SK-N-SH (cell line): Measurements from ENCODE around the gene PPP1R12B.

ENCODE experiments used
- EP300 ChIP-seq, 2 experiments: IDR thresholded peaks; 2 replicates each; pipeline versions ENCODE4 v1.4.0 to v1.6.1; 2012; ENCODE audit warnings: borderline replicate concordance in 1 of 2, low read depth in 1 of 2, low read length in 1 of 2
- EZH2phosphoT487 ChIP-seq: fragments of 200-600 bp; sonication (generic); IDR thresholded peaks from 2 replicates; pipeline ENCODE4 v1.6.1; 2017; ENCODE audit warnings: low read depth, mixed run types, mild to moderate bottlenecking, antibody characterized with exemption, moderate library complexity, borderline replicate concordance
- GABPA ChIP-seq: IDR thresholded peaks from 2 replicates; pipeline ENCODE4 v1.4.0; 2012; ENCODE audit warnings: low read depth, mild to moderate bottlenecking
- JUND ChIP-seq: IDR thresholded peaks from 2 replicates; pipeline ENCODE4 v1.4.0; 2012
- NRF1 ChIP-seq: IDR thresholded peaks from 2 replicates; pipeline ENCODE4 v1.6.1; 2012; ENCODE audit warnings: low read depth, mild to moderate bottlenecking, low read length
- RCOR1 ChIP-seq: fragments of 150-350 bp; IDR thresholded peaks from 2 replicates; pipeline ENCODE4 v1.6.1; 2017; ENCODE audit warnings: antibody characterized with exemption, low read length
- TAF1 ChIP-seq: IDR thresholded peaks from 2 replicates; pipeline ENCODE4 v1.6.1; 2012; ENCODE audit warnings: low read depth, mild to moderate bottlenecking, low read length, moderate library complexity, borderline replicate concordance
- YY1 ChIP-seq: IDR thresholded peaks from 2 replicates; pipeline ENCODE4 v1.4.0; 2012; ENCODE audit warnings: low read depth, mild to moderate bottlenecking
- TF ChIP-seq, protein P1 (sequence below): fragments of 200-600 bp; sonication (generic); IDR thresholded peaks from 2 replicates; pipeline ENCODE4 v1.6.1; 2017; ENCODE audit warnings: antibody characterized with exemption, mild to moderate bottlenecking, moderate library complexity
- TF ChIP-seq, protein P2 (sequence below): IDR thresholded peaks from 2 replicates; pipeline ENCODE4 v1.4.0; 2012; ENCODE audit warnings: low read depth, borderline replicate concordance
- TF ChIP-seq, protein P3 (sequence below): fragments of 150-350 bp; IDR thresholded peaks from 2 replicates; pipeline ENCODE4 v1.6.1; 2017; ENCODE audit warnings: antibody characterized with exemption, low read length, low read depth, borderline replicate concordance

- TF ChIP-seq EZH2phosphoT487 (no peak), TAF1 (no peak), GABPA (no peak), JUND (no peak), NRF1 (no peak), EP300 (IDR thresholded peaks at IDR 0.05; ENCODE audit: borderline replicate concordance in 1 of 2, low read depth in 1 of 2, low read length in 1 of 2) (no peak), RCOR1 (no peak), YY1 (no peak)
- TF ChIP-seq, protein P1, sequence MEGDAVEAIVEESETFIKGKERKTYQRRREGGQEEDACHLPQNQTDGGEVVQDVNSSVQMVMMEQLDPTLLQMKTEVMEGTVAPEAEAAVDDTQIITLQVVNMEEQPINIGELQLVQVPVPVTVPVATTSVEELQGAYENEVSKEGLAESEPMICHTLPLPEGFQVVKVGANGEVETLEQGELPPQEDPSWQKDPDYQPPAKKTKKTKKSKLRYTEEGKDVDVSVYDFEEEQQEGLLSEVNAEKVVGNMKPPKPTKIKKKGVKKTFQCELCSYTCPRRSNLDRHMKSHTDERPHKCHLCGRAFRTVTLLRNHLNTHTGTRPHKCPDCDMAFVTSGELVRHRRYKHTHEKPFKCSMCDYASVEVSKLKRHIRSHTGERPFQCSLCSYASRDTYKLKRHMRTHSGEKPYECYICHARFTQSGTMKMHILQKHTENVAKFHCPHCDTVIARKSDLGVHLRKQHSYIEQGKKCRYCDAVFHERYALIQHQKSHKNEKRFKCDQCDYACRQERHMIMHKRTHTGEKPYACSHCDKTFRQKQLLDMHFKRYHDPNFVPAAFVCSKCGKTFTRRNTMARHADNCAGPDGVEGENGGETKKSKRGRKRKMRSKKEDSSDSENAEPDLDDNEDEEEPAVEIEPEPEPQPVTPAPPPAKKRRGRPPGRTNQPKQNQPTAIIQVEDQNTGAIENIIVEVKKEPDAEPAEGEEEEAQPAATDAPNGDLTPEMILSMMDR: no peak
- TF ChIP-seq, protein P2, sequence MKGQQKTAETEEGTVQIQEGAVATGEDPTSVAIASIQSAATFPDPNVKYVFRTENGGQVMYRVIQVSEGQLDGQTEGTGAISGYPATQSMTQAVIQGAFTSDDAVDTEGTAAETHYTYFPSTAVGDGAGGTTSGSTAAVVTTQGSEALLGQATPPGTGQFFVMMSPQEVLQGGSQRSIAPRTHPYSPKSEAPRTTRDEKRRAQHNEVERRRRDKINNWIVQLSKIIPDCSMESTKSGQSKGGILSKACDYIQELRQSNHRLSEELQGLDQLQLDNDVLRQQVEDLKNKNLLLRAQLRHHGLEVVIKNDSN: no peak
- TF ChIP-seq, protein P3, sequence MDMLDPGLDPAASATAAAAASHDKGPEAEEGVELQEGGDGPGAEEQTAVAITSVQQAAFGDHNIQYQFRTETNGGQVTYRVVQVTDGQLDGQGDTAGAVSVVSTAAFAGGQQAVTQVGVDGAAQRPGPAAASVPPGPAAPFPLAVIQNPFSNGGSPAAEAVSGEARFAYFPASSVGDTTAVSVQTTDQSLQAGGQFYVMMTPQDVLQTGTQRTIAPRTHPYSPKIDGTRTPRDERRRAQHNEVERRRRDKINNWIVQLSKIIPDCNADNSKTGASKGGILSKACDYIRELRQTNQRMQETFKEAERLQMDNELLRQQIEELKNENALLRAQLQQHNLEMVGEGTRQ: no peak
Measured at GRCh38 chr1:202505356-202505755, 156.9 kb downstream of the PPP1R12B start.
